Measurements from ENCODE around the gene ANKS6.
A peak's percentile ranks its signal among the peaks of the same experiment; 100 is the strongest.

ANKS6 gene

GRCh38 chr9:98796364-98797101 is at the start of gene ANKS6:
Gene ANKS6, minus strand, starts transcription at chr9:98796555. Its CDS starts 64 bp downstream, at chr9:98796491.
- DNase-seq: peak; percentile 88

- DNase-seq: no peak
Measured at GRCh38 chr9:98846081-98846480, 49.7 kb upstream of the ANKS6 start.

- no peak for DNase-seq
Measured at GRCh38 chr9:98842510-98842909, 46.2 kb upstream of the ANKS6 start.

GRCh38 chr9:98839724-98840123 is 43.4 kb upstream of the ANKS6 start:
- DNase-seq: no peak

- DNase-seq: no peak
Measured at GRCh38 chr9:98838868-98839565, 42.7 kb upstream of the ANKS6 start.

GRCh38 chr9:98838155-98838867 is 42.0 kb upstream of the ANKS6 start:
- DNase-seq: no peak

GRCh38 chr9:98837516-98837915 is 41.2 kb upstream of the ANKS6 start:
- no peak for DNase-seq

- no peak for DNase-seq
Measured at GRCh38 chr9:98836206-98836605, 39.9 kb upstream of the ANKS6 start.

GRCh38 chr9:98834386-98834785 is 38.0 kb upstream of the ANKS6 start:
- no peak for DNase-seq

- DNase-seq: no peak
Measured at GRCh38 chr9:98833090-98833956, 37.0 kb upstream of the ANKS6 start.

GRCh38 chr9:98832768-98833089 is 36.4 kb upstream of the ANKS6 start:
- no peak for DNase-seq

GRCh38 chr9:98831696-98832095 is 35.3 kb upstream of the ANKS6 start:
- no peak for DNase-seq

GRCh38 chr9:98830554-98830953 is 34.2 kb upstream of the ANKS6 start:
- DNase-seq: no peak

GRCh38 chr9:98829766-98830165 is 33.4 kb upstream of the ANKS6 start:
- no peak for DNase-seq

GRCh38 chr9:98826716-98827115 is 30.4 kb upstream of the ANKS6 start:
- DNase-seq: no peak

GRCh38 chr9:98825414-98825813 is 29.1 kb upstream of the ANKS6 start:
- DNase-seq: no peak

GRCh38 chr9:98823666-98824334 is 27.4 kb upstream of the ANKS6 start:
- DNase-seq: no peak

- no peak for DNase-seq
Measured at GRCh38 chr9:98822661-98823060, 26.3 kb upstream of the ANKS6 start.

GRCh38 chr9:98821831-98822230 is 25.5 kb upstream of the ANKS6 start:
- no peak for DNase-seq

- no peak for DNase-seq
Measured at GRCh38 chr9:98819231-98819630, 22.9 kb upstream of the ANKS6 start.

- DNase-seq: no peak
Measured at GRCh38 chr9:98818764-98819163, 22.4 kb upstream of the ANKS6 start.

- no peak for DNase-seq
Measured at GRCh38 chr9:98815391-98815951, 19.1 kb upstream of the ANKS6 start.
